ENCODE data around the gene ACOT7. TPM values are rescaled to one million over a fixed set of nuclear protein-coding genes. Genes with fewer than 3 reads are reported as not detected.

ACOT7 gene
- total and polyA plus RNA-seq, 2 of the 13 experiments (the other 11 are each of a cell fraction or from before 2014, with no cell fraction given) = 33.0 to 55.8 TPM

DNA sequence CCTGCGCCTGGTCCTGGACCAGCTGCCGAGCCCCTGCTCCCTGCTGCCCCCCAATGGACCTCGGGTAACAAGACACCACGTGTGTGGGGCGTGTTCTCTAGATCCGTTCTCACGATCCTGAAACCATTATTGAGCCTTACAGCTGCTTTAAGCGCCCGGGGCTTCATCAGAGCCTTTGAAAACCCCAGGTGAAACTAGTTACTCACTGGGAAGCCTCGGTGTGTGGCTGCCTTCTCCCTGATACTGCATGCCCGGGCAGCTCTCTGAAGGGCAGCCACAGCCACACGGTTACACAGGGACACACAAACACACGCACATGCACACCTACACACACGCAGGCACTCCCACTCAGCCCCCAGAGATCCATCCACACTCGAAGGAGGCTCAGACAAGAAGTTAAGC lies 20.9 kb upstream of the ACOT7 start (continued):
- TF ChIP-seq KLF15 (CRISPR knock-in tag; IDR thresholded peaks at IDR 0.05; ENCODE audit: borderline replicate concordance) = no peak
- TF ChIP-seq ETV6 (CRISPR knock-in tag; conservative IDR thresholded peaks at IDR 0.05) = no peak
- TF ChIP-seq ZFP62 (CRISPR knock-in tag; IDR thresholded peaks at IDR 0.05) = no peak
- no peak for TF ChIP-seq SP140L (CRISPR knock-in tag; IDR thresholded peaks at IDR 0.05; ENCODE audit: borderline replicate concordance)
- no peak for TF ChIP-seq ZNF264 (CRISPR knock-in tag; IDR thresholded peaks at IDR 0.05)
- peak; percentile 10; the same call in 1 of the 2 replicates for TF ChIP-seq MTA1 (CRISPR knock-in tag; IDR thresholded peaks at IDR 0.05; ENCODE audit: borderline replicate concordance)
- TF ChIP-seq ERF (CRISPR knock-in tag; IDR thresholded peaks at IDR 0.05) = 0 out of 2 replicates have a peak, but pooled peaks have one; percentile 29
- TF ChIP-seq HES4 (CRISPR knock-in tag; IDR thresholded peaks at IDR 0.05; ENCODE audit: borderline replicate concordance) = 0 out of 2 replicates have a peak, but pooled peaks have one; percentile 36
- TF ChIP-seq, protein P1, sequence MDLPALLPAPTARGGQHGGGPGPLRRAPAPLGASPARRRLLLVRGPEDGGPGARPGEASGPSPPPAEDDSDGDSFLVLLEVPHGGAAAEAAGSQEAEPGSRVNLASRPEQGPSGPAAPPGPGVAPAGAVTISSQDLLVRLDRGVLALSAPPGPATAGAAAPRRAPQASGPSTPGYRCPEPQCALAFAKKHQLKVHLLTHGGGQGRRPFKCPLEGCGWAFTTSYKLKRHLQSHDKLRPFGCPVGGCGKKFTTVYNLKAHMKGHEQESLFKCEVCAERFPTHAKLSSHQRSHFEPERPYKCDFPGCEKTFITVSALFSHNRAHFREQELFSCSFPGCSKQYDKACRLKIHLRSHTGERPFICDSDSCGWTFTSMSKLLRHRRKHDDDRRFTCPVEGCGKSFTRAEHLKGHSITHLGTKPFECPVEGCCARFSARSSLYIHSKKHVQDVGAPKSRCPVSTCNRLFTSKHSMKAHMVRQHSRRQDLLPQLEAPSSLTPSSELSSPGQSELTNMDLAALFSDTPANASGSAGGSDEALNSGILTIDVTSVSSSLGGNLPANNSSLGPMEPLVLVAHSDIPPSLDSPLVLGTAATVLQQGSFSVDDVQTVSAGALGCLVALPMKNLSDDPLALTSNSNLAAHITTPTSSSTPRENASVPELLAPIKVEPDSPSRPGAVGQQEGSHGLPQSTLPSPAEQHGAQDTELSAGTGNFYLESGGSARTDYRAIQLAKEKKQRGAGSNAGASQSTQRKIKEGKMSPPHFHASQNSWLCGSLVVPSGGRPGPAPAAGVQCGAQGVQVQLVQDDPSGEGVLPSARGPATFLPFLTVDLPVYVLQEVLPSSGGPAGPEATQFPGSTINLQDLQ (CRISPR knock-in tag; IDR thresholded peaks at IDR 0.05) = no peak
- no peak for TF ChIP-seq ZSCAN25 (CRISPR knock-in tag; IDR thresholded peaks at IDR 0.05)
- no peak for TF ChIP-seq ZC3H13 (CRISPR knock-in tag; IDR thresholded peaks at IDR 0.05)
- TF ChIP-seq, protein P2, sequence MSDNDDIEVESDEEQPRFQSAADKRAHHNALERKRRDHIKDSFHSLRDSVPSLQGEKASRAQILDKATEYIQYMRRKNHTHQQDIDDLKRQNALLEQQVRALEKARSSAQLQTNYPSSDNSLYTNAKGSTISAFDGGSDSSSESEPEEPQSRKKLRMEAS (IDR thresholded peaks at IDR 0.05) = peak; percentile 85
- TF ChIP-seq, protein P3, sequence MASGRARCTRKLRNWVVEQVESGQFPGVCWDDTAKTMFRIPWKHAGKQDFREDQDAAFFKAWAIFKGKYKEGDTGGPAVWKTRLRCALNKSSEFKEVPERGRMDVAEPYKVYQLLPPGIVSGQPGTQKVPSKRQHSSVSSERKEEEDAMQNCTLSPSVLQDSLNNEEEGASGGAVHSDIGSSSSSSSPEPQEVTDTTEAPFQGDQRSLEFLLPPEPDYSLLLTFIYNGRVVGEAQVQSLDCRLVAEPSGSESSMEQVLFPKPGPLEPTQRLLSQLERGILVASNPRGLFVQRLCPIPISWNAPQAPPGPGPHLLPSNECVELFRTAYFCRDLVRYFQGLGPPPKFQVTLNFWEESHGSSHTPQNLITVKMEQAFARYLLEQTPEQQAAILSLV (CRISPR knock-in tag; IDR thresholded peaks at IDR 0.05; ENCODE audit: borderline replicate concordance) = 0 out of 2 replicates have a peak, but pooled peaks have one; percentile 54
- TF ChIP-seq HNRNPUL1 (IDR thresholded peaks at IDR 0.05; ENCODE audit: low read depth, low read length) = no peak
- TF ChIP-seq, protein P4, sequence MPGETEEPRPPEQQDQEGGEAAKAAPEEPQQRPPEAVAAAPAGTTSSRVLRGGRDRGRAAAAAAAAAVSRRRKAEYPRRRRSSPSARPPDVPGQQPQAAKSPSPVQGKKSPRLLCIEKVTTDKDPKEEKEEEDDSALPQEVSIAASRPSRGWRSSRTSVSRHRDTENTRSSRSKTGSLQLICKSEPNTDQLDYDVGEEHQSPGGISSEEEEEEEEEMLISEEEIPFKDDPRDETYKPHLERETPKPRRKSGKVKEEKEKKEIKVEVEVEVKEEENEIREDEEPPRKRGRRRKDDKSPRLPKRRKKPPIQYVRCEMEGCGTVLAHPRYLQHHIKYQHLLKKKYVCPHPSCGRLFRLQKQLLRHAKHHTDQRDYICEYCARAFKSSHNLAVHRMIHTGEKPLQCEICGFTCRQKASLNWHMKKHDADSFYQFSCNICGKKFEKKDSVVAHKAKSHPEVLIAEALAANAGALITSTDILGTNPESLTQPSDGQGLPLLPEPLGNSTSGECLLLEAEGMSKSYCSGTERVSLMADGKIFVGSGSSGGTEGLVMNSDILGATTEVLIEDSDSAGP (CRISPR knock-in tag; IDR thresholded peaks at IDR 0.05; ENCODE audit: borderline replicate concordance) = peak; percentile 23; the same call in 1 of the 2 replicates
- TF ChIP-seq, protein P5, sequence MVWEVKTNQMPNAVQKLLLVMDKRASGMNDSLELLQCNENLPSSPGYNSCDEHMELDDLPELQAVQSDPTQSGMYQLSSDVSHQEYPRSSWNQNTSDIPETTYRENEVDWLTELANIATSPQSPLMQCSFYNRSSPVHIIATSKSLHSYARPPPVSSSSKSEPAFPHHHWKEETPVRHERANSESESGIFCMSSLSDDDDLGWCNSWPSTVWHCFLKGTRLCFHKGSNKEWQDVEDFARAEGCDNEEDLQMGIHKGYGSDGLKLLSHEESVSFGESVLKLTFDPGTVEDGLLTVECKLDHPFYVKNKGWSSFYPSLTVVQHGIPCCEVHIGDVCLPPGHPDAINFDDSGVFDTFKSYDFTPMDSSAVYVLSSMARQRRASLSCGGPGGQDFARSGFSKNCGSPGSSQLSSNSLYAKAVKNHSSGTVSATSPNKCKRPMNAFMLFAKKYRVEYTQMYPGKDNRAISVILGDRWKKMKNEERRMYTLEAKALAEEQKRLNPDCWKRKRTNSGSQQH (CRISPR knock-in tag; IDR thresholded peaks at IDR 0.05; ENCODE audit: low read depth) = 0 out of 2 replicates have a peak, but pooled peaks have one; percentile 25
- no peak for TF ChIP-seq ZNF746 (CRISPR knock-in tag; IDR thresholded peaks at IDR 0.05)

Data from HepG2 (cell line).